WTC11 (cell line): ENCODE data around the gene MLPH. TPM values are rescaled to one million over a fixed set of nuclear protein-coding genes. Genes with fewer than 3 reads are reported as not detected.

Source experiments
- ATAC-seq: fragments of 200-7000 bp; cut with Tn5 transposase; 2 replicates; pipeline ENCODE4 v1.10.0; 2021; ENCODE audit warnings: mild to moderate bottlenecking, moderate library complexity
- CTCF ChIA-PET: fragments of 300-600 bp; sonication (Branson Sonifier 250); formaldehyde crosslinking; loops from one replicate; lab custom pipeline; 2021; ENCODE audit warnings: antibody characterized with exemption; lab: Charles Lee
- POLR2A ChIA-PET: fragments of 350-600 bp; sonication (Branson Sonifier 250); formaldehyde crosslinking; loops from one replicate; lab custom pipeline; 2021; ENCODE audit warnings: antibody characterized with exemption; lab: Charles Lee
- DNase-seq: peaks from one replicate; pipeline ENCODE4 v3.0.0; 2021; ENCODE audit warnings: low spot score
- H3K27ac Mint-ChIP-seq: 2 replicates; pipeline ENCODE4 v1.8.0; 2021; ENCODE audit warnings: mixed read lengths
- H3K27me3 Mint-ChIP-seq: 2 replicates; pipeline ENCODE4 v1.8.0; 2021; ENCODE audit warnings: low read depth, mild to moderate bottlenecking, moderate library complexity, mixed read lengths
- H3K36me3 Mint-ChIP-seq: 2 replicates; pipeline ENCODE4 v1.8.0; 2021; ENCODE audit warnings: mixed read lengths
- H3K4me1 Mint-ChIP-seq: 2 replicates; pipeline ENCODE4 v1.8.0; 2022; ENCODE audit warnings: mixed read lengths
- H3K4me3 Mint-ChIP-seq: 2 replicates; pipeline ENCODE4 v1.8.0; 2021; ENCODE audit warnings: mild to moderate bottlenecking, moderate library complexity, mixed read lengths
- H3K9me3 Mint-ChIP-seq: 2 replicates; pipeline ENCODE4 v1.8.0; 2021; ENCODE audit warnings: mixed read lengths
- CREM ChIP-seq: sonication (generic); formaldehyde crosslinking; IDR thresholded peaks from 2 replicates; pipeline ENCODE4 v1.8.1; 2022; ENCODE audit warnings: mild to moderate bottlenecking, missing genetic modification reagents, moderate library complexity
- ESRRA ChIP-seq: sonication (generic); formaldehyde crosslinking; IDR thresholded peaks from 2 replicates; pipeline ENCODE4 v1.8.1; 2022; ENCODE audit warnings: mild to moderate bottlenecking, missing genetic modification reagents, borderline replicate concordance
- FOXJ3 ChIP-seq: sonication (generic); formaldehyde crosslinking; IDR thresholded peaks from 2 replicates; pipeline ENCODE4 v1.9.0; 2021; ENCODE audit warnings: missing genetic modification reagents, mild to moderate bottlenecking, borderline replicate concordance
- MXD4 ChIP-seq: fragments of 250-450 bp; sonication (Bioruptor Pico); IDR thresholded peaks from 2 replicates; pipeline ENCODE4 v1.8.0; 2021; ENCODE audit warnings: mild to moderate bottlenecking, moderate library complexity, borderline replicate concordance
- NFYB ChIP-seq: sonication (generic); formaldehyde crosslinking; conservative IDR thresholded peaks from 2 replicates; pipeline ENCODE4 v1.8.0; 2022; ENCODE audit warnings: low read depth, missing genetic modification reagents
- NR2C2 ChIP-seq: sonication (generic); formaldehyde crosslinking; IDR thresholded peaks from 2 replicates; pipeline ENCODE4 v1.8.0; 2022; ENCODE audit warnings: mild to moderate bottlenecking, missing genetic modification reagents
- NR3C1 ChIP-seq: sonication (generic); formaldehyde crosslinking; conservative IDR thresholded peaks from 2 replicates; pipeline ENCODE4 v1.8.1; 2023; ENCODE audit warnings: low read depth, mild to moderate bottlenecking, missing genetic modification reagents
- PRRX2 ChIP-seq: fragments of 250-450 bp; sonication (Bioruptor Pico); IDR thresholded peaks from 2 replicates; pipeline ENCODE4 v1.8.0; 2021; ENCODE audit warnings: mild to moderate bottlenecking
- RELA ChIP-seq: sonication (generic); formaldehyde crosslinking; IDR thresholded peaks from 2 replicates; pipeline ENCODE4 v1.8.1; 2022; ENCODE audit warnings: missing genetic modification reagents, mild to moderate bottlenecking, borderline replicate concordance
- SMAD4 ChIP-seq: sonication (generic); formaldehyde crosslinking; IDR thresholded peaks from 2 replicates; pipeline ENCODE4 v1.8.0; 2022; ENCODE audit warnings: mild to moderate bottlenecking, missing genetic modification reagents
- ZNF396 ChIP-seq: fragments of 250-450 bp; sonication (Bioruptor Pico); IDR thresholded peaks from 2 replicates; pipeline ENCODE4 v1.8.0; 2021; ENCODE audit warnings: mild to moderate bottlenecking, moderate library complexity, borderline replicate concordance
- total RNA-seq: library from RNA; stranded (reverse); gene quantifications from 3 replicates; pipeline ENCODE4 v1.2.3, GENCODE V29; 2021
- TF ChIP-seq, protein P1 (sequence below): sonication (generic); formaldehyde crosslinking; IDR thresholded peaks from 2 replicates; pipeline ENCODE4 v1.8.1; 2022; ENCODE audit warnings: mild to moderate bottlenecking, missing genetic modification reagents, moderate library complexity, borderline replicate concordance
- TF ChIP-seq, protein P2 (sequence below): sonication (generic); formaldehyde crosslinking; IDR thresholded peaks from 2 replicates; pipeline ENCODE4 v1.8.1; 2022; ENCODE audit warnings: low read depth, missing genetic modification reagents, borderline replicate concordance
- TF ChIP-seq, protein P3 (sequence below): sonication (generic); formaldehyde crosslinking; conservative IDR thresholded peaks from 2 replicates; pipeline ENCODE4 v1.8.1; 2023; ENCODE audit warnings: mild to moderate bottlenecking, low read depth, missing genetic modification reagents, moderate library complexity
- TF ChIP-seq, protein P4 (sequence below): fragments of 250-450 bp; sonication (Bioruptor Pico); IDR thresholded peaks from 2 replicates; pipeline ENCODE4 v1.9.0; 2021; ENCODE audit warnings: mild to moderate bottlenecking
- TF ChIP-seq, protein P5 (sequence below): sonication (generic); formaldehyde crosslinking; IDR thresholded peaks from 2 replicates; pipeline ENCODE4 v1.8.1; 2023; ENCODE audit warnings: mild to moderate bottlenecking, missing genetic modification reagents, moderate library complexity
- TF ChIP-seq, protein P6 (sequence below): sonication (generic); formaldehyde crosslinking; IDR thresholded peaks from 2 replicates; pipeline ENCODE4 v1.8.0; 2023; ENCODE audit warnings: mild to moderate bottlenecking, missing genetic modification reagents
- TF ChIP-seq, protein P7 (sequence below): sonication (generic); formaldehyde crosslinking; IDR thresholded peaks from 2 replicates; pipeline ENCODE4 v1.8.1; 2022; ENCODE audit warnings: missing genetic modification reagents, borderline replicate concordance

Gene MLPH
- total RNA-seq, 1 experiment from 2014 or later: 10.3 TPM

DNA sequence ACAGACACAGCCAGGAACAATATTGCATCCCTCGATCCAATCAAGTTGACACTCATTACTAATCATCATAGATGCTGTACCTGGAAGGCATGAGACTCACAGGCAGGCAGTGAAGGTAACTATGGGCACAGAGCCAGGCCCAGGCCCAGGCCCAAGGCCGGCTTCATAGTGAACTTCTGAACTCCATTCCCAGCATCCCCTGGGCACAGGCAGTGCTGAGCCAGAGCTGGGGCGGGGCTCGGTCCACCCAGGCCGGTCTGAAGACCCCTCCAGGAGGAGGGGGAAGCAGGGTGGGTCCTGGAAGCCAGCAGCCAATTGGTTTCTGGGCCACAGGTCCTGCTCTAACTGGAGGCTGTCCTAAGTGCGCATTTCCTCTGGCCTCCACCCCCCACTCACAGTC lies 37.6 kb downstream of the MLPH start (continued):
- TF ChIP-seq NFYB (CRISPR knock-in tag) (no peak), CREM (CRISPR knock-in tag) (no peak)
- TF ChIP-seq, protein P1, sequence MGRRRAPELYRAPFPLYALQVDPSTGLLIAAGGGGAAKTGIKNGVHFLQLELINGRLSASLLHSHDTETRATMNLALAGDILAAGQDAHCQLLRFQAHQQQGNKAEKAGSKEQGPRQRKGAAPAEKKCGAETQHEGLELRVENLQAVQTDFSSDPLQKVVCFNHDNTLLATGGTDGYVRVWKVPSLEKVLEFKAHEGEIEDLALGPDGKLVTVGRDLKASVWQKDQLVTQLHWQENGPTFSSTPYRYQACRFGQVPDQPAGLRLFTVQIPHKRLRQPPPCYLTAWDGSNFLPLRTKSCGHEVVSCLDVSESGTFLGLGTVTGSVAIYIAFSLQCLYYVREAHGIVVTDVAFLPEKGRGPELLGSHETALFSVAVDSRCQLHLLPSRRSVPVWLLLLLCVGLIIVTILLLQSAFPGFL: no peak
- TF ChIP-seq, all 79 proteins: peak for 0

DNA sequence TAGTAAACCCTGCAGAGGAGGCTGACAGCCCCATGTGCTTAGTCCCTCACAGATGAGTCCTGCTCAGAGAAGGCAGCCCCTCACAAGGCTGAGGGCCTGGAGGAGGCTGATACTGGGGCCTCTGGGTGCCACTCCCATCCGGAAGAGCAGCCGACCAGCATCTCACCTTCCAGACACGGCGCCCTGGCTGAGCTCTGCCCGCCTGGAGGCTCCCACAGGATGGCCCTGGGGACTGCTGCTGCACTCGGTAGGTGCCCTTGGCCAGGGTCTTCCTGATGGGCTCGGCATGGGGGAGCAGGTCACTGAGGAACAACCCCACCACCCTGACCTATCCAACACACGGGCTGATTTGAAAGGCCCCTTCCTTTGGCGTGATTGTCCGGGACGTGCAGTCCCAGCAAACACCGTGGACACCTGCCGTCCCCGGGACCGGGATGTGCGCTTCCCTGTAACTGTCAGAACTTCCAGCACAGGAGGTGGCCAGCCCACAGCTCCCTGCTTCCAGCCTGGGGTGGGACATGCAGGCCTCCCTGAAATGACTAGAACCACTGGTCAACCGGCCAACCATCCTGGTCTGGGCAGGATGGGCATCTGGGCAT lies 38.6 kb downstream of the MLPH start:
- POLR2A ChIA-PET: no interaction called here
- no peak overlapping the region for H3K27ac Mint-ChIP-seq
- H3K4me1 Mint-ChIP-seq: no peaks in the 10 kb centered on the region
- H3K4me3 Mint-ChIP-seq: no peak overlapping the region
- no peaks in the 10 kb centered on the region; the same call in 1 of the 2 replicates for H3K36me3 Mint-ChIP-seq
- peaks cover 3% of the 10 kb centered on the region; the same call in 1 of the 2 replicates for H3K27me3 Mint-ChIP-seq
- H3K9me3 Mint-ChIP-seq: no peaks in the 10 kb centered on the region
- DNase-seq: no peak
- CTCF ChIA-PET: interaction anchor here (0.6 to 1.7 kb wide), 4 partner anchors 13 to 47 kb away, joined by 3 to 13 read pairs (median 6); no protein-coding TSS in a partner anchor
- no peak for ATAC-seq
- TF ChIP-seq NFYB (CRISPR knock-in tag) (no peak), RELA (CRISPR knock-in tag) (no peak)
- TF ChIP-seq, protein P2, sequence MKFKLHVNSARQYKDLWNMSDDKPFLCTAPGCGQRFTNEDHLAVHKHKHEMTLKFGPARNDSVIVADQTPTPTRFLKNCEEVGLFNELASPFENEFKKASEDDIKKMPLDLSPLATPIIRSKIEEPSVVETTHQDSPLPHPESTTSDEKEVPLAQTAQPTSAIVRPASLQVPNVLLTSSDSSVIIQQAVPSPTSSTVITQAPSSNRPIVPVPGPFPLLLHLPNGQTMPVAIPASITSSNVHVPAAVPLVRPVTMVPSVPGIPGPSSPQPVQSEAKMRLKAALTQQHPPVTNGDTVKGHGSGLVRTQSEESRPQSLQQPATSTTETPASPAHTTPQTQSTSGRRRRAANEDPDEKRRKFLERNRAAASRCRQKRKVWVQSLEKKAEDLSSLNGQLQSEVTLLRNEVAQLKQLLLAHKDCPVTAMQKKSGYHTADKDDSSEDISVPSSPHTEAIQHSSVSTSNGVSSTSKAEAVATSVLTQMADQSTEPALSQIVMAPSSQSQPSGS (CRISPR knock-in tag): no peak

DNA sequence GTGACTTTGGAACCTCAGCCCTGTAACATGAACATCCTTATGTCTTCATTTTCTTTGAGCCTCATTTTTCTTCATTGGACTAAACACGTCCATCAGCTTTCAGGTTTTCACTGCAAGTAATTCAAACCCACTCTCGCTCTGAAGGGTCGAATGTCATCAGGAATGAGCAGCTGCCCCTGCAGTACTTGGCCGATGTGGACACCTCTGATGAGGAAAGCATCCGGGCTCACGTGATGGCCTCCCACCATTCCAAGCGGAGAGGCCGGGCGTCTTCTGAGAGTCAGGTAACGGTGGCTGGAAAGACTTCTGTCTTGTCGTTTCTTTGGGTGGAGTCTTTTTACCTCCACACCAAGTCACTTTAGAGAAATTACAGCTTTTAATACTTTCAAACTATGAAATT lies 40.2 kb downstream of the MLPH start:
- Mint-ChIP-seq H3K27ac (no peak overlapping the region), H3K9me3 (no peaks in the 10 kb centered on the region), H3K4me3 (no peak overlapping the region), H3K27me3 (peaks cover 3% of the 10 kb centered on the region; the same call in 1 of the 2 replicates), H3K4me1 (peaks cover 6% of the 10 kb centered on the region), H3K36me3 (no peaks in the 10 kb centered on the region; the same call in 1 of the 2 replicates)
- no peak for ATAC-seq
- DNase-seq: no peak
- POLR2A ChIA-PET: no interaction called here
- CTCF ChIA-PET: interaction anchor here (1.3 to 1.7 kb wide), 2 partner anchors 14 to 45 kb away, joined by 5 to 8 read pairs; no protein-coding TSS in a partner anchor
- TF ChIP-seq SMAD4 (CRISPR knock-in tag): no peak
- no peak for TF ChIP-seq FOXJ3
- no peak for TF ChIP-seq MXD4
- TF ChIP-seq, protein P3, sequence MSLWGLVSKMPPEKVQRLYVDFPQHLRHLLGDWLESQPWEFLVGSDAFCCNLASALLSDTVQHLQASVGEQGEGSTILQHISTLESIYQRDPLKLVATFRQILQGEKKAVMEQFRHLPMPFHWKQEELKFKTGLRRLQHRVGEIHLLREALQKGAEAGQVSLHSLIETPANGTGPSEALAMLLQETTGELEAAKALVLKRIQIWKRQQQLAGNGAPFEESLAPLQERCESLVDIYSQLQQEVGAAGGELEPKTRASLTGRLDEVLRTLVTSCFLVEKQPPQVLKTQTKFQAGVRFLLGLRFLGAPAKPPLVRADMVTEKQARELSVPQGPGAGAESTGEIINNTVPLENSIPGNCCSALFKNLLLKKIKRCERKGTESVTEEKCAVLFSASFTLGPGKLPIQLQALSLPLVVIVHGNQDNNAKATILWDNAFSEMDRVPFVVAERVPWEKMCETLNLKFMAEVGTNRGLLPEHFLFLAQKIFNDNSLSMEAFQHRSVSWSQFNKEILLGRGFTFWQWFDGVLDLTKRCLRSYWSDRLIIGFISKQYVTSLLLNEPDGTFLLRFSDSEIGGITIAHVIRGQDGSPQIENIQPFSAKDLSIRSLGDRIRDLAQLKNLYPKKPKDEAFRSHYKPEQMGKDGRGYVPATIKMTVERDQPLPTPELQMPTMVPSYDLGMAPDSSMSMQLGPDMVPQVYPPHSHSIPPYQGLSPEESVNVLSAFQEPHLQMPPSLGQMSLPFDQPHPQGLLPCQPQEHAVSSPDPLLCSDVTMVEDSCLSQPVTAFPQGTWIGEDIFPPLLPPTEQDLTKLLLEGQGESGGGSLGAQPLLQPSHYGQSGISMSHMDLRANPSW (CRISPR knock-in tag): no peak
- TF ChIP-seq, protein P4, sequence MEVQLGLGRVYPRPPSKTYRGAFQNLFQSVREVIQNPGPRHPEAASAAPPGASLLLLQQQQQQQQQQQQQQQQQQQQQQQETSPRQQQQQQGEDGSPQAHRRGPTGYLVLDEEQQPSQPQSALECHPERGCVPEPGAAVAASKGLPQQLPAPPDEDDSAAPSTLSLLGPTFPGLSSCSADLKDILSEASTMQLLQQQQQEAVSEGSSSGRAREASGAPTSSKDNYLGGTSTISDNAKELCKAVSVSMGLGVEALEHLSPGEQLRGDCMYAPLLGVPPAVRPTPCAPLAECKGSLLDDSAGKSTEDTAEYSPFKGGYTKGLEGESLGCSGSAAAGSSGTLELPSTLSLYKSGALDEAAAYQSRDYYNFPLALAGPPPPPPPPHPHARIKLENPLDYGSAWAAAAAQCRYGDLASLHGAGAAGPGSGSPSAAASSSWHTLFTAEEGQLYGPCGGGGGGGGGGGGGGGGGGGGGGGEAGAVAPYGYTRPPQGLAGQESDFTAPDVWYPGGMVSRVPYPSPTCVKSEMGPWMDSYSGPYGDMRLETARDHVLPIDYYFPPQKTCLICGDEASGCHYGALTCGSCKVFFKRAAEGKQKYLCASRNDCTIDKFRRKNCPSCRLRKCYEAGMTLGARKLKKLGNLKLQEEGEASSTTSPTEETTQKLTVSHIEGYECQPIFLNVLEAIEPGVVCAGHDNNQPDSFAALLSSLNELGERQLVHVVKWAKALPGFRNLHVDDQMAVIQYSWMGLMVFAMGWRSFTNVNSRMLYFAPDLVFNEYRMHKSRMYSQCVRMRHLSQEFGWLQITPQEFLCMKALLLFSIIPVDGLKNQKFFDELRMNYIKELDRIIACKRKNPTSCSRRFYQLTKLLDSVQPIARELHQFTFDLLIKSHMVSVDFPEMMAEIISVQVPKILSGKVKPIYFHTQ (CRISPR knock-in tag): no peak
- TF ChIP-seq PRRX2: no peak
- TF ChIP-seq ZNF396 (CRISPR knock-in tag): no peak
- TF ChIP-seq, protein P5, sequence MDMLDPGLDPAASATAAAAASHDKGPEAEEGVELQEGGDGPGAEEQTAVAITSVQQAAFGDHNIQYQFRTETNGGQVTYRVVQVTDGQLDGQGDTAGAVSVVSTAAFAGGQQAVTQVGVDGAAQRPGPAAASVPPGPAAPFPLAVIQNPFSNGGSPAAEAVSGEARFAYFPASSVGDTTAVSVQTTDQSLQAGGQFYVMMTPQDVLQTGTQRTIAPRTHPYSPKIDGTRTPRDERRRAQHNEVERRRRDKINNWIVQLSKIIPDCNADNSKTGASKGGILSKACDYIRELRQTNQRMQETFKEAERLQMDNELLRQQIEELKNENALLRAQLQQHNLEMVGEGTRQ (CRISPR knock-in tag): no peak
- TF ChIP-seq ESRRA (CRISPR knock-in tag): no peak
- TF ChIP-seq NR2C2 (CRISPR knock-in tag): no peak
- TF ChIP-seq, protein P6, sequence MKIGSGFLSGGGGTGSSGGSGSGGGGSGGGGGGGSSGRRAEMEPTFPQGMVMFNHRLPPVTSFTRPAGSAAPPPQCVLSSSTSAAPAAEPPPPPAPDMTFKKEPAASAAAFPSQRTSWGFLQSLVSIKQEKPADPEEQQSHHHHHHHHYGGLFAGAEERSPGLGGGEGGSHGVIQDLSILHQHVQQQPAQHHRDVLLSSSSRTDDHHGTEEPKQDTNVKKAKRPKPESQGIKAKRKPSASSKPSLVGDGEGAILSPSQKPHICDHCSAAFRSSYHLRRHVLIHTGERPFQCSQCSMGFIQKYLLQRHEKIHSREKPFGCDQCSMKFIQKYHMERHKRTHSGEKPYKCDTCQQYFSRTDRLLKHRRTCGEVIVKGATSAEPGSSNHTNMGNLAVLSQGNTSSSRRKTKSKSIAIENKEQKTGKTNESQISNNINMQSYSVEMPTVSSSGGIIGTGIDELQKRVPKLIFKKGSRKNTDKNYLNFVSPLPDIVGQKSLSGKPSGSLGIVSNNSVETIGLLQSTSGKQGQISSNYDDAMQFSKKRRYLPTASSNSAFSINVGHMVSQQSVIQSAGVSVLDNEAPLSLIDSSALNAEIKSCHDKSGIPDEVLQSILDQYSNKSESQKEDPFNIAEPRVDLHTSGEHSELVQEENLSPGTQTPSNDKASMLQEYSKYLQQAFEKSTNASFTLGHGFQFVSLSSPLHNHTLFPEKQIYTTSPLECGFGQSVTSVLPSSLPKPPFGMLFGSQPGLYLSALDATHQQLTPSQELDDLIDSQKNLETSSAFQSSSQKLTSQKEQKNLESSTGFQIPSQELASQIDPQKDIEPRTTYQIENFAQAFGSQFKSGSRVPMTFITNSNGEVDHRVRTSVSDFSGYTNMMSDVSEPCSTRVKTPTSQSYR (CRISPR knock-in tag): no peak
- no peak for TF ChIP-seq NR3C1 (CRISPR knock-in tag)
- TF ChIP-seq, protein P7, sequence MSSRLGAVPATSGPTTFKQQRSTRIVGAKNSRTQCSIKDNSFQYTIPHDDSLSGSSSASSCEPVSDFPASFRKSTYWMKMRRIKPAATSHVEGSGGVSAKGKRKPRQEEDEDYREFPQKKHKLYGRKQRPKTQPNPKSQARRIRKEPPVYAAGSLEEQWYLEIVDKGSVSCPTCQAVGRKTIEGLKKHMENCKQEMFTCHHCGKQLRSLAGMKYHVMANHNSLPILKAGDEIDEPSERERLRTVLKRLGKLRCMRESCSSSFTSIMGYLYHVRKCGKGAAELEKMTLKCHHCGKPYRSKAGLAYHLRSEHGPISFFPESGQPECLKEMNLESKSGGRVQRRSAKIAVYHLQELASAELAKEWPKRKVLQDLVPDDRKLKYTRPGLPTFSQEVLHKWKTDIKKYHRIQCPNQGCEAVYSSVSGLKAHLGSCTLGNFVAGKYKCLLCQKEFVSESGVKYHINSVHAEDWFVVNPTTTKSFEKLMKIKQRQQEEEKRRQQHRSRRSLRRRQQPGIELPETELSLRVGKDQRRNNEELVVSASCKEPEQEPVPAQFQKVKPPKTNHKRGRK (CRISPR knock-in tag): no peak
